Activated CD4-positive, alpha-beta T cell treated with anti-CD3 and anti-CD28 coated beads, Interleukin-2, Interleukin-6, amounts not matched to agents 100 ng/mL and 50 ng/mL, durations not matched to agents 16 hours and 8 hours (primary cell): ENCODE results near the gene CASTOR2.
A peak's percentile ranks its signal among the peaks of the same experiment; 100 is the strongest.
"Not testable (repeated sequence)": the region's sequence is repeated elsewhere in the genome, so short reads cannot be mapped to it uniquely, and the experiment has no call there.

Experiments used
- DNase-seq: peaks from one replicate; pipeline ENCODE4 v3.0.0-alpha.2; 2020

Gene CASTOR2

GRCh38 chr7:74996361-74996760 lies 31.9 kb downstream of the CASTOR2 start:
- DNase-seq, result not testable (repeated sequence)

- peak; percentile 26 for DNase-seq
Observed at GRCh38 chr7:74997811-74998210, 33.3 kb downstream of the CASTOR2 start.

- not testable (repeated sequence) for DNase-seq
Observed at GRCh38 chr7:75001356-75001755, 36.9 kb downstream of the CASTOR2 start.

- no peak for DNase-seq
Observed at GRCh38 chr7:75010036-75010435, 45.5 kb downstream of the CASTOR2 start.

GRCh38 chr7:75017832-75018231 lies 53.3 kb downstream of the CASTOR2 start:
- DNase-seq, result no peak

- DNase-seq, result no peak
Observed at GRCh38 chr7:75018570-75019364, 54.3 kb downstream of the CASTOR2 start.

GRCh38 chr7:75019800-75020199 lies 55.3 kb downstream of the CASTOR2 start:
- no peak for DNase-seq

- DNase-seq, result no peak
Observed at GRCh38 chr7:75024922-75025321, 60.4 kb downstream of the CASTOR2 start.

- DNase-seq, result no peak
Observed at GRCh38 chr7:75028299-75028698, 63.8 kb downstream of the CASTOR2 start.

GRCh38 chr7:75033064-75033463 lies 68.6 kb downstream of the CASTOR2 start:
- DNase-seq, result no peak

- DNase-seq, result no peak
Observed at GRCh38 chr7:75033826-75034225, 69.3 kb downstream of the CASTOR2 start.

GRCh38 chr7:75038508-75038907 lies 74.0 kb downstream of the CASTOR2 start:
- DNase-seq, result no peak

GRCh38 chr7:75039166-75039565 lies 74.7 kb downstream of the CASTOR2 start:
- no peak for DNase-seq

- no peak for DNase-seq
Observed at GRCh38 chr7:75039709-75040108, 75.2 kb downstream of the CASTOR2 start.

GRCh38 chr7:75040512-75040911 lies 76.0 kb downstream of the CASTOR2 start:
- DNase-seq, result peak; percentile 11

GRCh38 chr7:75042286-75042685 lies 77.8 kb downstream of the CASTOR2 start:
- DNase-seq, result no peak

- no peak for DNase-seq
Observed at GRCh38 chr7:75042831-75043703, 78.6 kb downstream of the CASTOR2 start.

- no peak for DNase-seq
Observed at GRCh38 chr7:75045881-75046280, 81.4 kb downstream of the CASTOR2 start.

GRCh38 chr7:75048435-75049379 lies 84.2 kb downstream of the CASTOR2 start:
- DNase-seq, result no peak

- no peak for DNase-seq
Observed at GRCh38 chr7:75049817-75050216, 85.3 kb downstream of the CASTOR2 start.

GRCh38 chr7:75050501-75050900 lies 86.0 kb downstream of the CASTOR2 start:
- DNase-seq, result no peak

- no peak for DNase-seq
Observed at GRCh38 chr7:75054744-75055143, 90.2 kb downstream of the CASTOR2 start.

- no peak for DNase-seq
Observed at GRCh38 chr7:75055155-75055554, 90.7 kb downstream of the CASTOR2 start.
